H1 (cell line): ENCODE data around the gene NRM. TPM values are rescaled to one million over a fixed set of nuclear protein-coding genes. Genes with fewer than 3 reads are reported as not detected.

ENCODE experiments used
- CTCF ChIA-PET: fragments of 300-600 bp; sonication (Branson Sonifier 250); formaldehyde crosslinking; loops from one replicate; lab custom pipeline; 2021; ENCODE audit not compliant: partially characterized antibody; lab: Charles Lee
- POLR2A ChIA-PET: fragments of 300-600 bp; sonication (Branson Sonifier 250); formaldehyde crosslinking; loops from one replicate; lab custom pipeline; 2021; ENCODE audit warnings: inconsistent platforms; ENCODE audit not compliant: partially characterized antibody; lab: Charles Lee
- DNase-seq, 2 experiments: peaks; one replicate each; pipeline versions ENCODE4 v3.0.0 to v3.0.0-alpha.2; 2010 to 2022; ENCODE audit warnings: low spot score in 2 of 2, low read depth in 1 of 2, mixed read lengths in 1 of 2
- FAIRE-seq: peaks from 2 replicates; lab custom pipeline; 2011; peaks lifted over from hg19 to GRCh38; lab: Jason Lieb, UNC
- H2AFZ ChIP-seq: 2 replicates; pipeline ENCODE4 v1.8.1; 2012; ENCODE audit warnings: low read length, inconsistent platforms
- H2AK5ac ChIP-seq: 2 replicates; pipeline ENCODE4 v1.6.1; 2013; ENCODE audit warnings: low read depth, low read length
- H2BK120ac ChIP-seq: replicated peaks from 2 replicates; pipeline ENCODE3; 2013; ENCODE audit warnings: low read depth, low read length, inconsistent platforms
- H2BK12ac ChIP-seq: 2 replicates; pipeline ENCODE4 v1.6.1; 2013; ENCODE audit warnings: low read depth, low read length
- H2BK15ac ChIP-seq: 2 replicates; pipeline ENCODE4 v1.6.1; 2013; ENCODE audit warnings: low read length
- H2BK20ac ChIP-seq: 2 replicates; pipeline ENCODE4 v1.6.1; 2013; ENCODE audit warnings: low read length
- H2BK5ac ChIP-seq: 2 replicates; pipeline ENCODE4 v1.6.1; 2013; ENCODE audit warnings: low read depth, low read length
- H3K14ac ChIP-seq: 2 replicates; pipeline ENCODE4 v1.6.1; 2013; ENCODE audit warnings: inconsistent platforms; ENCODE audit not compliant: insufficient read length
- H3K18ac ChIP-seq: 2 replicates; pipeline ENCODE4 v1.6.1; 2013; ENCODE audit warnings: low read length; ENCODE audit errors: extremely low read depth
- H3K23ac ChIP-seq: 2 replicates; pipeline ENCODE4 v1.6.1; 2013; ENCODE audit warnings: inconsistent platforms; ENCODE audit not compliant: insufficient read length
- H3K23me2 ChIP-seq: 2 replicates; pipeline ENCODE4 v1.6.1; 2013; ENCODE audit warnings: low read depth, low read length
- H3K27ac ChIP-seq: 2 replicates; pipeline ENCODE4 v1.6.1; 2011; ENCODE audit warnings: low read depth, low read length, inconsistent platforms
- H3K27me3 ChIP-seq, 4 experiments: replicated peaks in 1 of 4; 1 replicate in 1 of 4; 2 replicates in 3 of 4; pipeline versions ENCODE4 v1.6.1 to v1.8.1; 2011 to 2013; ENCODE audit warnings: low read length in 3 of 4, mild to moderate bottlenecking in 3 of 4, inconsistent platforms in 2 of 4, mixed read lengths in 2 of 4, moderate library complexity in 1 of 4; ENCODE audit not compliant: control insufficient read depth in 3 of 4, insufficient read depth in 3 of 4; ENCODE audit errors: extremely low read depth in 1 of 4
- H3K36me3 ChIP-seq, 4 experiments: 2 replicates each; pipeline versions ENCODE4 v1.6.1 to v1.8.1; 2011 to 2013; ENCODE audit warnings: mild to moderate bottlenecking in 4 of 4, low read length in 3 of 4, moderate library complexity in 2 of 4, control low read depth in 1 of 4, inconsistent platforms in 1 of 4; ENCODE audit not compliant: insufficient read depth in 4 of 4, control insufficient read depth in 2 of 4
- H3K4ac ChIP-seq: replicated peaks from 2 replicates; pipeline ENCODE3; 2013; ENCODE audit warnings: low read length, low read depth, mixed read lengths, inconsistent platforms; ENCODE audit not compliant: insufficient read length
- H3K4me1 ChIP-seq, 4 experiments: replicated peaks in 1 of 4; 1 replicate in 1 of 4; 2 replicates in 3 of 4; pipeline versions ENCODE4 v1.6.1 to v1.8.1; 2011 to 2013; ENCODE audit warnings: low read length in 3 of 4, inconsistent platforms in 2 of 4, mixed read lengths in 1 of 4; ENCODE audit not compliant: insufficient read depth in 4 of 4, control insufficient read depth in 3 of 4
- H3K4me2 ChIP-seq, 2 experiments: 2 replicates each; pipeline versions ENCODE4 v1.6.1 to v1.8.1; 2011 to 2013; ENCODE audit warnings: low read depth in 2 of 2, low read length in 2 of 2, control low read depth in 1 of 2, inconsistent platforms in 1 of 2, mild to moderate bottlenecking in 1 of 2; ENCODE audit not compliant: insufficient read depth in 1 of 2
- H3K4me3 ChIP-seq, 4 experiments: fragments of 200-600, 300-600 bp in 1 of 4; sonication (generic), shearing (Covaris generic), sonication (Bioruptor Twin) in 1 of 4; 2 replicates each; pipeline versions ENCODE4 v1.5.1 to v1.8.1; 2011 to 2016; ENCODE audit warnings: low read length in 4 of 4, low read depth in 3 of 4, control low read depth in 2 of 4, inconsistent platforms in 2 of 4, mild to moderate bottlenecking in 2 of 4, mixed read lengths in 1 of 4, moderate library complexity in 1 of 4; ENCODE audit not compliant: insufficient read depth in 2 of 4; ENCODE audit errors: extremely low read depth in 1 of 4
- H3K56ac ChIP-seq: replicated peaks from 2 replicates; pipeline ENCODE3; 2013; ENCODE audit warnings: low read depth, mild to moderate bottlenecking, mixed read lengths, low read length, inconsistent platforms; ENCODE audit not compliant: insufficient read length
- H3K79me1 ChIP-seq: 2 replicates; pipeline ENCODE4 v1.6.1; 2013; ENCODE audit warnings: low read depth, low read length, control low read depth
- H3K79me2 ChIP-seq, 2 experiments: 2 replicates each; pipeline versions ENCODE4 v1.6.1 to v1.8.1; 2012 to 2013; ENCODE audit warnings: low read length in 2 of 2, mild to moderate bottlenecking in 2 of 2, inconsistent platforms in 1 of 2; ENCODE audit not compliant: insufficient read depth in 2 of 2, control insufficient read depth in 1 of 2
- H3K9ac ChIP-seq, 4 experiments: replicated peaks in 1 of 4; 1 replicate in 1 of 4; 2 replicates in 3 of 4; pipeline versions ENCODE4 v1.6.1 to v1.8.1; 2011 to 2013; ENCODE audit warnings: low read depth in 3 of 4, low read length in 3 of 4, control low read depth in 2 of 4, mild to moderate bottlenecking in 2 of 4, moderate library complexity in 2 of 4, inconsistent platforms in 1 of 4; ENCODE audit errors: extremely low read depth in 1 of 4
- H3K9me3 ChIP-seq, 2 experiments: 2 replicates each; pipeline versions ENCODE4 v1.6.1 to v1.8.1; 2012 to 2013; ENCODE audit warnings: mild to moderate bottlenecking in 2 of 2, moderate library complexity in 2 of 2, control low read depth in 1 of 2, inconsistent platforms in 1 of 2, low read depth in 1 of 2, low read length in 1 of 2, mixed read lengths in 1 of 2; ENCODE audit not compliant: insufficient read depth in 2 of 2
- H4K20me1 ChIP-seq, 2 experiments: replicated peaks in 1 of 2; 2 replicates each; pipeline versions ENCODE3 to v1.8.1; 2011 to 2013; ENCODE audit warnings: inconsistent platforms in 2 of 2, low read length in 2 of 2, mild to moderate bottlenecking in 1 of 2; ENCODE audit not compliant: insufficient read depth in 2 of 2, control insufficient read depth in 1 of 2
- H4K5ac ChIP-seq: 2 replicates; pipeline ENCODE4 v1.6.1; 2013; ENCODE audit warnings: low read length, low read depth, mixed read lengths, inconsistent platforms; ENCODE audit not compliant: insufficient read length
- H4K8ac ChIP-seq: 2 replicates; pipeline ENCODE4 v1.8.0; 2013; ENCODE audit warnings: mild to moderate bottlenecking, moderate library complexity, low read length, inconsistent platforms; ENCODE audit not compliant: insufficient read depth; ENCODE audit errors: extremely low read depth
- H4K91ac ChIP-seq: replicated peaks from 2 replicates; pipeline ENCODE3; 2013; ENCODE audit warnings: low read length, mixed read lengths, inconsistent platforms; ENCODE audit not compliant: insufficient read length
- CBX8 ChIP-seq: fragments of 300-800, 300-1000 bp; sonication (generic); IDR thresholded peaks from 2 replicates; pipeline ENCODE4 v1.7.1; 2016; ENCODE audit warnings: low read depth, low read length, borderline replicate concordance
- CTCF ChIP-seq, 3 experiments: IDR thresholded peaks; 1 replicate in 2 of 3; 2 replicates in 1 of 3; pipeline versions ENCODE4 v1.5.1 to v1.6.1; 2011; ENCODE audit warnings: low read length in 3 of 3, mild to moderate bottlenecking in 3 of 3, inconsistent platforms in 2 of 3, low read depth in 1 of 3, moderate library complexity in 1 of 3; ENCODE audit not compliant: insufficient read depth in 1 of 3; ENCODE audit errors: control extremely low read depth in 1 of 3
- MAX ChIP-seq: IDR thresholded peaks from 2 replicates; pipeline ENCODE4 v1.6.1; 2012; ENCODE audit warnings: inconsistent platforms
- RAD21 ChIP-seq, 2 experiments: IDR thresholded peaks in 1 of 2; conservative IDR thresholded peaks in 1 of 2; 2 replicates each; pipeline ENCODE4 v1.6.1; 2011; ENCODE audit warnings: low read depth in 2 of 2, low read length in 2 of 2, improper control_type of control experiment in 1 of 2, inconsistent platforms in 1 of 2, mild to moderate bottlenecking in 1 of 2, moderate library complexity in 1 of 2
- WGBS, 2 experiments: shearing (Covaris generic) in 1 of 2; methylation state at CpG; one replicate each; pipeline versions ENCODE4 v1.1.6 to v1.1.7; 2013 to 2015; ENCODE audit warnings: low lambda C conversion rate in 2 of 2, mixed read lengths in 2 of 2, inconsistent platforms in 1 of 2, low coverage in 1 of 2, missing lambda C conversion rate in 1 of 2; ENCODE audit not compliant: insufficient replicate concordance in 2 of 2, insufficient coverage in 1 of 2, insufficient read length in 1 of 2; ENCODE audit errors: extremely low coverage in 1 of 2, missing lambda C conversion rate in 1 of 2; 5-methylcytosine and 5-hydroxymethylcytosine counted together
- polyA plus RNA-seq, 7 experiments: library from polyadenylated mRNA; depleted of rRNA in 3 of 7; stranded (reverse) in 5 of 7; unstranded in 2 of 7; fragments of >200 nt in 5 of 7; fragments of 200-250 nt in 2 of 7; gene quantifications; 1 replicate in 5 of 7; 2 replicates in 1 of 7; 4 replicates in 1 of 7; pipeline versions ENCODE4 v1.2.1 to v1.2.3, GENCODE V29; 2011 to 2013; ENCODE audit warnings: missing spikeins in 2 of 7, mixed read lengths in 2 of 7
- total RNA-seq: library from RNA; stranded (reverse); fragmentation: NEBNext Ultra II Directional; extraction: Animal tissue kit (Norgen Biotek cat#: 25700); gene quantifications from 2 replicates; pipeline ENCODE4 v1.2.1, GENCODE V29; 2021

The NRM gene
- total and polyA plus RNA-seq, 2 of the 8 experiments (the other 6 are each of a cell fraction or from before 2014, with no cell fraction given) = 27.3 to 50.4 TPM

- Histone ChIP-seq H2AK5ac (no peak overlapping the region), H2BK15ac (no peak overlapping the region), H3K4me2 (no peak overlapping the region), H2BK5ac (peak overlapping the region; percentile 75), H3K18ac (no peak overlapping the region), H3K36me3 (peaks cover 9 to 30% (median 21%) of the 10 kb centered on the region in 4 experiments; a peak in 7 of 8 replicates), H3K14ac (no peak overlapping the region), H3K27ac (no peak overlapping the region), H3K9me3 (no peaks in the 10 kb centered on the region), H2AFZ (no peak overlapping the region), H3K79me1 (no peaks in the 10 kb centered on the region), H3K4me1 (no peaks in the 10 kb centered on the region), H4K20me1 (peaks cover 3 to 9% of the 10 kb centered on the region in 2 experiments), H4K5ac (no peak overlapping the region), H3K4me3 (no peak overlapping the region), H4K91ac (no peak overlapping the region), H3K79me2 (no peaks in the 10 kb centered on the region), H2BK12ac (no peak overlapping the region), H3K23me2 (no peaks in the 10 kb centered on the region), H2BK20ac (no peak overlapping the region), H3K56ac (no peak overlapping the region), H4K8ac (no peak overlapping the region), H2BK120ac (no peak overlapping the region), H3K27me3 (no peaks in the 10 kb centered on the region), H3K4ac (no peak overlapping the region), H3K9ac (no peak overlapping the region), H3K23ac (no peak overlapping the region)
- ChIA-PET POLR2A (interaction anchor here (0.5 to 35.9 kb wide), 13 partner anchors 6 to 183 kb away, joined by 3 to 732 read pairs (median 4); partner anchors contain the start of genes DHX16, FLOT1, IER3 and MDC1), CTCF (interaction anchor here (0.6 to 11.8 kb wide), 37 partner anchors 10 to 436 kb away, joined by 3 to 147 read pairs (median 4); partner anchors contain the start of genes DHX16, FLOT1, MDC1 and MRPS18B)
- no peak for FAIRE-seq
- TF ChIP-seq RAD21 (IDR thresholded peaks at IDR 0.05 in 1 of 2, conservative IDR thresholded peaks at IDR 0.05 in 1 of 2; ENCODE audit: low read depth in 2 of 2, low read length in 2 of 2) (peak; percentile 79 to 85), CBX8 (no peak), MAX (peak; percentile 39; the same call in 1 of the 2 replicates), CTCF (IDR thresholded peaks at IDR 0.05; ENCODE audit: control extremely low read depth in 1 of 3, insufficient read depth in 1 of 3, low read depth in 1 of 3, low read length in 3 of 3) (peak; percentile 71 to 78 (median 73))
- WGBS, 2 experiments = 84% methylated on average over 30 of the region's 30 CpGs; no CpG with 5 or more reads in 1 of the 2 experiments
- peak in 1 of 2 experiments; percentile 87 for DNase-seq
Observed at GRCh38 chr6:30730601-30731435, 40.0 kb upstream of the NRM start.
